ENCODE measurements around the gene PARD3. TPM values are rescaled to one million over a fixed set of nuclear protein-coding genes. Genes with fewer than 3 reads are reported as not detected.
"Not testable (repeated sequence)": the region's sequence is repeated elsewhere in the genome, so short reads cannot be mapped to it uniquely, and the experiment has no call there.

The PARD3 gene
- total RNA-seq, 2 donors from 2014 or later = 41.7 to 48.8 TPM

- Histone ChIP-seq H3K4me1 (no peaks in the 10 kb centered on the region), H3K36me3 (no peaks in the 10 kb centered on the region), H3K9ac (ENCODE audit: low read depth in 2 of 2, low read length in 2 of 2) (no peak overlapping the region), H3K4me3 (no peak overlapping the region), H3K27me3 (no peaks in the 10 kb centered on the region), H3K27ac (no peak overlapping the region), H3K9me3 (no peaks in the 10 kb centered on the region)
- no peak for DNase-seq
- no peak for TF ChIP-seq CTCF (IDR thresholded peaks at IDR 0.05)
- intact Hi-C loops (cut with DNase I) = no loop called here
Observed at GRCh38 chr10:34702982-34703381, 112.1 kb downstream of the PARD3 start.

- no peaks in the 10 kb centered on the region for H3K9me3 ChIP-seq
- H3K4me3 ChIP-seq = no peak overlapping the region
- no peak for TF ChIP-seq CTCF (IDR thresholded peaks at IDR 0.05)
- no peak for DNase-seq
- no peak overlapping the region for H3K9ac ChIP-seq (ENCODE audit: low read depth in 2 of 2, low read length in 2 of 2)
- intact Hi-C loops (cut with DNase I) = no loop called here
- H3K36me3 ChIP-seq = no peaks in the 10 kb centered on the region
- no peaks in the 10 kb centered on the region for H3K4me1 ChIP-seq
- no peak overlapping the region for H3K27ac ChIP-seq
- no peaks in the 10 kb centered on the region for H3K27me3 ChIP-seq
Observed at GRCh38 chr10:34702093-34702937, 112.8 kb downstream of the PARD3 start.

GRCh38 chr10:34701194-34701593 is 113.9 kb downstream of the PARD3 start:
- H3K9me3 ChIP-seq = no peaks in the 10 kb centered on the region
- no peaks in the 10 kb centered on the region for H3K27me3 ChIP-seq
- TF ChIP-seq CTCF (IDR thresholded peaks at IDR 0.05) = no peak
- no peak overlapping the region for H3K27ac ChIP-seq
- intact Hi-C loops (cut with DNase I) = no loop called here
- no peak for DNase-seq
- H3K4me3 ChIP-seq = no peak overlapping the region
- H3K9ac ChIP-seq (ENCODE audit: low read depth in 2 of 2, low read length in 2 of 2) = no peak overlapping the region
- H3K4me1 ChIP-seq = no peaks in the 10 kb centered on the region
- no peaks in the 10 kb centered on the region for H3K36me3 ChIP-seq

- DNase-seq; H3K4me3 ChIP-seq; H3K9me3 ChIP-seq; H3K4me1 ChIP-seq; H3K9ac ChIP-seq (ENCODE audit: low read depth in 2 of 2, low read length in 2 of 2); intact Hi-C loops (cut with DNase I); H3K27ac ChIP-seq; H3K27me3 ChIP-seq; H3K36me3 ChIP-seq: not testable (repeated sequence)
Observed at GRCh38 chr10:34700752-34701151, 114.3 kb downstream of the PARD3 start.

GRCh38 chr10:34699904-34700517 is 115.1 kb downstream of the PARD3 start:
- Histone ChIP-seq H3K27me3 (no peaks in the 10 kb centered on the region), H3K27ac (no peak overlapping the region), H3K9me3 (no peaks in the 10 kb centered on the region), H3K4me3 (no peak overlapping the region), H3K4me1 (no peaks in the 10 kb centered on the region), H3K9ac (ENCODE audit: low read depth in 2 of 2, low read length in 2 of 2) (no peak overlapping the region), H3K36me3 (no peaks in the 10 kb centered on the region)
- DNase-seq = no peak
- intact Hi-C loops (cut with DNase I) = no loop called here
- no peak for TF ChIP-seq CTCF (IDR thresholded peaks at IDR 0.05)

GRCh38 chr10:34698979-34699378 is 116.1 kb downstream of the PARD3 start:
- Histone ChIP-seq H3K4me1 (no peaks in the 10 kb centered on the region), H3K27ac (no peak overlapping the region), H3K9ac (ENCODE audit: low read depth in 2 of 2, low read length in 2 of 2) (no peak overlapping the region), H3K36me3 (no peaks in the 10 kb centered on the region), H3K4me3 (no peak overlapping the region), H3K9me3 (no peaks in the 10 kb centered on the region), H3K27me3 (no peaks in the 10 kb centered on the region)
- no peak for DNase-seq
- no peak for TF ChIP-seq CTCF (IDR thresholded peaks at IDR 0.05)
- intact Hi-C loops (cut with DNase I) = no loop called here

Measured in colonic mucosa (tissue), 4 donors.